ENCODE data around the gene SAMD1.

The SAMD1 gene

GRCh38 chr19:14090509-14091080 is at the start of gene SAMD1:
SAMD1 (minus strand) TSS chr19:14090751.
- peak; percentile 60 to 65 for ATAC-seq

DNA sequence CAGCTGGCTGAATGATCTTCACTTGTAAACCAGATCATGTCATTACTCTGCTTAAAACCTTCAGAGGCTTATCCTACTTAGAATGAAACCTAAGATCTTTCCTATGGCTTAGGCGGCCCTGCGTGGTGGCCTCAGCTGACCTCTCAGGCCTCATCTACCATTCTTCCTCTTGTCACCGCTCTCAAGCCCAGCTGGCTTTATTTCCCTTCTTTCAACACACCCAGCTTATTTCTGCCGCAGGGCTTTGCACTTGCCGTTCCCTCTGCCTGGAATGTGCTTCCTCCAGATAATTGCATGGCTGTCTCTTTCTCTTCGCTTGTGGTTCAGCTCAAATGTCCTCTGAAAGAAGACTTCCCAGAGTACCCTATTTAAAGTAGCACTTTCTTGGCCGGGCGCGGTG is 49.4 kb upstream of the SAMD1 start:
- no peak for ATAC-seq

DNA sequence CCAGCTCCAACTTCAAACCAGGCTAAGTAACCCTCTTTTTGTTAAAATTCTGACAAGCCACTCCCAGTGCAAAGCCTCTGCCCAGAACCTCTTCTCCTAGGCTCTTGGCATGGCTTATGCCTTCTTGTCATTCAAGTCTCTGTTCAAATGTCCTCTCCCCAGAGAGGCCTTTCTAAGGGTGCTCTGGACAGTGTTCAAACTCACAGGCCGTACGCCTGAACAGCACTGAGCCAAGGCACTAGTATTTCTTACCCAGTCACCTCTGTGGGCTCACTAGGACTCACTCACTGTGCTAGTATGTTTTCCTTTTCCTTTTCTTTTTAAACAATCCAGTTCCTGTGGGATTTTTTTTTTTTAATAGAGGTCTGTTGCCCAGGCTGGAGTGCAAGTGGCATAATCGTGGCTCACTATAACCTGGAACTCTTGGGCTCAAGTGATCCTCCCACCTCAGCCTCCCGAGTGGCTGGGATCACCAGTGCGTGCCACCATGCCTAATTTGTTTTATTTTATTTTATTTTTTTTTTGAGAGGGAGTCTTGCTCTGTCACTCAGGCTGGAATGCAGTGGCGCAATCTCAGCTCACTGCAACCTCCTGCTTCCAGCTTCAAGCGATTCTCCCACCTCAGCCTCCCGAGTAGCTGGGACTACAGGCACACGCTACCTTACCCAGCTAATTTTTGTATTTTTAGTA is 48.2 kb upstream of the SAMD1 start:
- no peak for ATAC-seq

GRCh38 chr19:14136509-14137281 is 46.1 kb upstream of the SAMD1 start, which contains the start of gene ASF1B:
ASF1B (minus strand) TSS chr19:14136589; CDS start chr19:14136456, 133 bp downstream.
- ATAC-seq, result peak; percentile 88 to 89

DNA sequence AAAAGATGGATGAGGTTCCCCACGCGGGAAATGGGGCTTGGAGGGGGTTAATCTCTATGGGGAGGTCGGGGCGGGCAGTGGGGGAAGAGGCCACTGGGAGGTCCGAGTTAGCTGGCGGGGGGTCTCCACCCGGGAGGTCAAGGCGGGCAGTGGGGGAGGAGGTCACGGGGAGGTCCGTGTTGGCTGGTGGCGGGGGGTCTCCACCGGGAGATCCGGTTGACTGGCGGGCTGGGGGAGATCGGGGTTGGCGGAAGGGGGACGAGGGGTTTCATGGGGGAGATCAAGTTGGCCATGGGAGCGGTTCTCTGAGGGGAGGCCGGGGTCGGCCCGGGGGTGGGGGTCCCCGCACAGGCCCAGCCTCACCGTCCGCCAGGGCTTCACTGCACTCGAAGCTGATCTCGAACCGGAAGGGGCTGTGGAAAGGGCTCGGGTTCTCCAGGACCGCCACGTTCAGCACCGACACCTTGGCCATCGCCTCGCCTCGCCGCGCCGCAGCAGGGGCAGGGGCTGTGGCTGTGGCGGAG is 45.5 kb upstream of the SAMD1 start:
- no peak for ATAC-seq

GRCh38 chr19:14135355-14135754 is 44.8 kb upstream of the SAMD1 start:
- ATAC-seq, result no peak

DNA sequence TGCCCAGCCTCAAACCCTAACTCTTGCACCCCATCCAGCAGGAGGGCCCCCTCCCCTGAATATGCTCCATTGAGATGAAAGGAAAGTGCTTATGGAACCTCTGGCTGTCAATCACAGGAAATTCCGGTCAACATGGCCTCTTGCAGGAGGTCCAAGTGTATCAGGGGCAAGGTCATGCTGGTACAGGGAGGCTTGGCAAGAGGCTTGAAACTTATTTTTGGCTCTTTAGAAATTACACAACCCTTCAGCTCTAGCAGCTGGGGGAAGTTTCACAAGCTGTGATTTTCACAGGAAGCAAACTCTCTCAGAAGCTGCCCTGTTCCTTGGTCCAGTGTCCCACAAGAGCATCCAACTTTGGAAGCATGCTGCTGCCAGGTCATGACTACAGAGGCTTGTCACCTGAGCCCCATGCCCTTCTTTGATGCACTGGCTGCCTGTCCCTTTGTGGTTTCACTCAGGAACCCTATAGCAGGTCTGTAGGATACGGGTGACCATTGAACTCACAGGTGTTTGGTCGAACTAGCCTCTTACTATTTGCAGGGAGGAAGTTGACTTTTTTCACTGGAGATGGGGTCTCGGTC is 37.5 kb upstream of the SAMD1 start:
- no peak for ATAC-seq

DNA sequence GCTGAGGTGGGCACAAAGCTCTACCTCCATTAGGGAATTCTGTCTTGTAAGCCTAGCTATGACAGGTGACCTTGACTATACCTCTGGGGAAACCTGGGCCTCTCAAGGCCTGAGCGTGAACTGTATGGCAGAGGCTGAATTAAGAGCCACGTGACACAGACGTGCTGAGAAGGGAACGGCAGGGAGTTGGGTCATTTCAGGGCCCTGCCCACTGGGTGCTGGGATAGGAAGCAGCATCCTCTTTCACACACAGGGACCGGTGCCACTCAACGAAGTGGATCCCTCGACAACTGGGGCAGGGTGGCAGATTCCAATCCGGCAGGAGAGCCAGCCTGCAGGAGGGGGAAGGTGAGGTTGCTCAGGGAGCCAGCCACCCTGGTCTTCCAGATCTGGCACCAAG is 36.6 kb upstream of the SAMD1 start:
- ATAC-seq, result no peak

DNA sequence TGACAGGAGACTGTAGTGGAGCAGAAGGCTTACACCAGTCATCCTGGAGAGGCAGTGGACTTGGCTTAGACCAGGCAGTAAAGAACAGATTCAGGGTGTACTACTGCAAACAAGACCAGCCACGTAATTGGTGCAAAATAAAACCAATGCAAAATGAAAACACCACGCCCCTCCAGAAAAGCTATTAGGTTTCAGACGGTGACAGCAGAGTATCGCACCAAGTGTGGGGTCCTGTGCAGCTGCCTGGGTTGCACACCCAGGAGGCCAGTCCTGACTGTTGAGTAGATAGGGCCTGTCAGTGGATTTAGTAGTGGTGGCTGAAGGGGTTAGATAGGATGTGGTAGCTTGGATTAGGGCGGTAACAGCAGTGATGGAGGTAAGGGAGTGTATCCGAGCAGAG is 32.4 kb upstream of the SAMD1 start:
- ATAC-seq, result no peak

DNA sequence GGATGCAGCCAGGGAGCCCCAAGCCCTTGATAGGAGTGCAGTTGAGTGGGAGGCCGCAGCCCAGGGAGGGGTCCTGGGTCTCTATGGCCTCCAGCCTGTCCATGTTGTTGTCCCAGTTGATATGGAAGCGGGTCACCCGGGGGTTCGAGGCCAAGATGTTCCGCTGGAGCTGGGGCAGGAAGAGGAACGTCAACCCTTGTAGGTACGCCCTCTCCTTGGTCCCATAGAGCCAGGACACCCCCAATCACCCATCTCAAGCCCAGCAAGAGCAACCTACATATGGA is 29.9 kb upstream of the SAMD1 start:
- ATAC-seq, result no peak

GRCh38 chr19:14119644-14120496 is 29.3 kb upstream of the SAMD1 start:
- ATAC-seq, result no peak

DNA sequence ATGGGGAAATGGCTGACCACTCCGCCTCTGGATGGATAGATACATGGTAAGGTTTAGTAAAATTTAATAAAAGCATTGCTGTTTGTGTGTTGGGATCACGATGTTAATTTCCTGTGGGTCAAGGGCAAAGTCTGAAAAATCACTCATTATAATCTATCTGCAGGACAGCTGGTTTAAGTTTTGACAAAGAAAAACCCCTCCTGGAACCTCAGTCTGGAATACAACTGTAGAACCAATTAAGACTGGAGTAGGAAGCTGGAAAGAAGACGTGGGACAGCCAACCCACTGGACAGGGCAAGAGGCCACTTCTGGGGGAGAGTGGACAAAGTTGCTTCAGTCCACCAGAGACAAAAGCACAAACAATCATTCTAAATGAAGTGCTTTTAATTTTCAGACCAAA is 28.6 kb upstream of the SAMD1 start:
- no peak for ATAC-seq

GRCh38 chr19:14118165-14119051 is 27.9 kb upstream of the SAMD1 start:
- ATAC-seq, result no peak

DNA sequence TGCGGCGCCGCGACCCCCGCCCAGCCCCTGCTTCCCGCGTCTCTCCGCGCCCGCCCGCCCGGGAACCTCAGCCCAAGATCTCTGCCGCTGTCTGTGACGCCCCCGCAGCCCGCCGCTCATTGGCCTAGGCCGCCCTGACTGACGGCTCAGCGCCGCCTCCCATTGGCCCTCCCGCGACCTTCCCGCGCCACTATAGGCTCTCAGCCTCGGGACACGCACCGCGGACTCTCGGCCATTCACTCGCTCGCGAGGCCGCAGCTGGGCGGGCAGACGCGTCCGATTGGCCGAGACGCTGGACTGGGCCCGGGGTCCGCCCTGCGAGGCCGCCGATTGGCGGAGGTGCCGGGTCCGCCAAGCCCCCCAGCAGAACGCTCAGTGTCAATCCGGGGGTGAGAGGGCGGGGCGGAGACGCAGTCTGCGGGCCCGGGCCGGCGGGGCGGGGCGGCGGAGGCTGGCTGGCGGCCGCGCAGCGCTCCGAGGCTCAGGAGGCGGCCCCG is 27.2 kb upstream of the SAMD1 start, which contains the start of gene PRKACA:
PRKACA (minus strand) TSS at position 95 of the 497 bp plus-strand sequence. CDS start 215 bp downstream, outside the sequence.
- peak; percentile 95 for ATAC-seq

DNA sequence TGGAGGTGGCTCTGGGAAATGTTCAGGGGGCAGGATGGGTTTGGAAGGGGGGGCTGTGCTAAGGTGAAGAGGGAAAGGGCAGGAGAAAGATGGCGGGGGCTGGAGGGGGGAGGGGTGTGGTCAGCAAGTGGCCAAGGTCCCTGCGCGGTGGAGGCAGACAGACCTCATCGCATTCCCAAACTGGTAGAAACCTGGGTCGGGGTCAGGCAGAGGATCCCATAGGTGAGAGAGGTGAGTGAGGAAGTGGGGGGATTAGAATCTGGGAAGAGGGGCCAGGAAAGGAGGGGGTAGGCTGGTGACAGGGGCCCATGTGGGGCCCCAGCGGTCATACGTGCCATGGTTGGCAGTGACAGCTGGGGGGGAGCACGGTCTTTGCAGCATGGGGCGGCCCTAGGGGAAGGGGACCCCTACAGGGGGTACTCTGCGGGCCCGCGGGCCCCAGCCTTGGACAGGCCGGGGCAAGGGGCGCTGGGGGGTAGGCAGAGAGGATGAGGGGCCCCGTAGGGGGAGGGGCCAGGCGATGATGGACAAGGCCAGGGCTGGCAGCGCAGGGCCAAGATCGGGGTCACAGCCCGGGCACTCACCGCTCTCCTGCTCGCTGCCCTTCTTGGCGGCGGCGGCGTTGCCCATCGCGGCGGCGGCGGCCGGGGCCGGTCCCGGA is 26.5 kb upstream of the SAMD1 start:
- peak; percentile 0 for ATAC-seq

DNA sequence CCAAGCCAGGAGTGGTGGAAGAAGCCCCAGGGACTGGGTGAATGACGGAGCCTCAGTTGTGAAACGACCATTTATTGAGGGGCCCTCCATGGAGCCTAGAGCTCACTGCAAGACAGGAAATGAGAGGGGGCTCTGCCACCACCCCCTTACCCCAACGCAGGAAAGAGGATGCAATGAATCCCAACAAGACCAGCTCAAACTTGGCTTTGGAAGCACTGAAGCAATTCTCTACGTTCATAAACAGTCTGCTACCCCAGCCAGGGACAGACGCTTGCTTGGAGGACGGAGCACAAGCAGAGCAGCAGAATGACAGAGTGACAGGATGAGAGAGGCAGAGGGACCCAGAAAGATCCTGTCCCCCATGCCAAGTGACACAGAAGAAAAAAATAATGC is 26.0 kb upstream of the SAMD1 start:
- no peak for ATAC-seq

DNA sequence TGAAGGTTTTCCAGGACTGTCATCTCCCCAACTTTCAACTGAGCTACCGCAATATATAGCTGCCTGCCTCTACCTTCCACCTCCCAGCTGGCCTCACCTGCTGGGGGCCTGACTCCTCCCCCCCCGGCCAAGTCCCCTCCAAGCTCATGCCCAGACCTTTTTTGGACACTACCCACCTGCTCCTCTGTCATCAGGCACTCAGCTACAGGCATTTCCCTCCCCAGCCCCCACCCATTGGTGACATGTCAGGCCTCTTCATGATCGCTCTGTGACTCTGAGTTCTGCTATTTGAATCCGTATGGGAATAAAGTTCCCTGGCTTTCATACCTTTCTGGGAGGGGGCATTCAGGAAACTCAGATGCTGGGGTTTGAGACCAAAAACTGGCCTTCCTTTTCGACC is 25.2 kb upstream of the SAMD1 start:
- ATAC-seq, result no peak

- ATAC-seq, result no peak
These were observed 24.3 kb upstream of the SAMD1 start for GRCh38 chr19:14114854-14115253.

GRCh38 chr19:14114439-14114838 is 23.9 kb upstream of the SAMD1 start:
- no peak for ATAC-seq

DNA sequence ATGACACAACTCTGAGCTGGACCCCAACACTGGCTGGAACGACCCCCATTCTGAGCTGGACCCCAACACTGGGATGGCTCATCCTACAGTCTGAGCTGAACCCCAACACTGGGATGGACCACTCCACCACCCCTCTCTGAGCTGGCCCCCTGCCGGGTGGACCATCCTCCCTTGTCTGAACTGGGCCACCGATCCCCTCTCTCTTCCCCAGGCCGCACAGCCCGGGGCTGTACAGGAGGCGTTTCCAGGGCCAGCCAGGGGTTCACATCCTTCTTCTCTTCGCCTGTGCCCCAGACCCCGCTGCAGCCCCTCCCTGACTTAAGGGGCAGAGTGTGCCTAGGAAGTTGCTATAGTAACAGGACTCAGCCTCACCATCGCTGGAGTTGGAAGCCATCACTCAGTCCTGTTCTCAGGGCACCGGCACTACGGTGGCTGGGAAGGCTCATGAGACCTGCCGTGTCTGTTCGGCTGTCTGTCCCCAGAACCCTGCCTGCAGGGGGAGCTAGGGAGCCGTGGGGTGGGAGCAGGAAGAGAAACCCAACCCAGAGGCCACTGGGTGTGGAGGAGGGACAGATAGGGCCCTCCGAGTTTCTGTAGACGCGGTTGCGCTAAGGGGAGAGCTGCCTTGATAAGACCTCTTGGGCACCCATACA is 23.3 kb upstream of the SAMD1 start:
- no peak for ATAC-seq

Data from activated CD4-positive, CD25-positive, alpha-beta regulatory T cell treated with anti-CD3 and anti-CD28 coated beads, Interleukin-2, amount 50 U/mL, for 24 hours (primary cell).